ENCODE data around the gene CDH13.

GRCh38 chr16:82756283-82756599 lies 129.5 kb downstream of the CDH13 start:
- TF ChIP-seq CTCF (IDR thresholded peaks at IDR 0.05; ENCODE audit: low read length) (no peak), EZH2 (optimal IDR thresholded peaks at IDR 0.05; ENCODE audit: low read depth, low read length) (no peak), EZH2phosphoT487 (IDR thresholded peaks at IDR 0.05; ENCODE audit: low read length) (no peak)
